Sciatic nerve (tissue), 2 donors: ENCODE results near the gene KMT5C. TPM values are rescaled to one million over a fixed set of nuclear protein-coding genes. Genes with fewer than 3 reads are reported as not detected.

ENCODE experiments used
- ATAC-seq: fragments of 200-7000 bp; cut with Tn5 transposase; one replicate; pipeline ENCODE4 v1.9.1; 2020; ENCODE audit warnings: mild to moderate bottlenecking, moderate library complexity
- DNase-seq: peaks from one replicate; pipeline ENCODE4 v3.0.0-alpha.2; 2020; ENCODE audit warnings: low spot score
- intact Hi-C: fragments of 100-400 bp; cut with DNase I; formaldehyde crosslinking; loops from one replicate; pipeline ENCODE4 v1.14.2; 2022
- total RNA-seq: library from RNA; stranded (reverse); fragmentation: NEBNext Ultra II Directional; extraction: Animal tissue kit (Norgen Biotek cat#: 25700); gene quantifications from one replicate; pipeline ENCODE4 v1.2.1, GENCODE V29; 2021
- donor health status: DM: no; HTN: no; CAD: no.
- donor health status: DM: no; HTN: no; CAD: no.

KMT5C gene
- total RNA-seq, 1 donor from 2014 or later, result 18.1 TPM

GRCh38 chr19:55392820-55393761 is 53.4 kb downstream of the KMT5C start:
- DNase-seq (no peak), ATAC-seq (no peak)
- intact Hi-C loops, result no loop called here

Other genes with a start within 250 kb of the KMT5C start
- gene PPP1R12C, start 222.2 kb upstream of the KMT5C start, total RNA-seq, result 112 TPM
- gene TNNT1, start 190.7 kb upstream of the KMT5C start, total RNA-seq, result 1.4 TPM
- not detected for gene TNNI3, start 182.1 kb upstream of the KMT5C start, total RNA-seq
- gene DNAAF3, start 173.3 kb upstream of the KMT5C start, total RNA-seq, result 0.62 TPM
- gene SYT5, start 159.6 kb upstream of the KMT5C start, total RNA-seq, result not detected
- 1.5 TPM for gene PTPRH, start 130.4 kb upstream of the KMT5C start, total RNA-seq
- gene TMEM86B, start 111.1 kb upstream of the KMT5C start, total RNA-seq, result 6.0 TPM
- gene PPP6R1, start 80.9 kb upstream of the KMT5C start, total RNA-seq, result 40.4 TPM
- 16.1 TPM for gene HSPBP1, start 59.8 kb upstream of the KMT5C start, total RNA-seq
- gene BRSK1, start 55.9 kb upstream of the KMT5C start, total RNA-seq, result 6.5 TPM
- gene TMEM150B, start 14.5 kb upstream of the KMT5C start, total RNA-seq, result 5.1 TPM
- gene COX6B2, start 14.8 kb downstream of the KMT5C start, total RNA-seq, result 0.31 TPM
- gene GARIN5B, start 23.4 kb downstream of the KMT5C start, total RNA-seq, result not detected
- gene IL11, start 30.6 kb downstream of the KMT5C start, total RNA-seq, result 0.45 TPM
- not detected for gene TMEM190, start 37.0 kb downstream of the KMT5C start, total RNA-seq
- gene TMEM238, start 44.4 kb downstream of the KMT5C start, total RNA-seq, result 2.9 TPM
- gene RPL28, start 46.1 kb downstream of the KMT5C start, total RNA-seq, result 902 TPM
- 17.1 TPM for gene UBE2S, start 67.9 kb downstream of the KMT5C start, total RNA-seq
- gene SHISA7, start 103.4 kb downstream of the KMT5C start, total RNA-seq, result 9.0 TPM
- 35.7 TPM for gene ISOC2, start 121.8 kb downstream of the KMT5C start, total RNA-seq
- gene C19orf85, start 124.9 kb downstream of the KMT5C start, total RNA-seq, result not detected
- gene ZNF628, start 136.7 kb downstream of the KMT5C start, total RNA-seq, result 9.0 TPM
- 11.5 TPM for gene NAT14, start 145.3 kb downstream of the KMT5C start, total RNA-seq
- gene SSC5D, start 148.6 kb downstream of the KMT5C start, total RNA-seq, result 13.5 TPM
- not detected for gene SBK2, start 197.3 kb downstream of the KMT5C start, total RNA-seq
- 0.53 TPM for gene SBK3, start 205.7 kb downstream of the KMT5C start, total RNA-seq
- gene ZNF579, start 241.0 kb downstream of the KMT5C start, total RNA-seq, result 14.3 TPM